Colonic mucosa (tissue), 4 donors: ENCODE results near the gene ABL1. TPM values are rescaled to one million over a fixed set of nuclear protein-coding genes. Genes with fewer than 3 reads are reported as not detected.

Source experiments
- DNase-seq: peaks from one replicate; pipeline ENCODE4 v3.0.0-alpha.2; 2020
- H3K27ac ChIP-seq: fragments of 200-600 bp; one replicate; pipeline ENCODE4 v1.8.0; 2021
- H3K27me3 ChIP-seq: fragments of 200-600 bp; one replicate; pipeline ENCODE4 v1.8.0; 2021
- H3K36me3 ChIP-seq: fragments of 200-600 bp; one replicate; pipeline ENCODE4 v1.8.0; 2021
- H3K4me1 ChIP-seq: fragments of 200-600 bp; one replicate; pipeline ENCODE4 v1.8.0; 2021; ENCODE audit warnings: mild to moderate bottlenecking
- H3K4me3 ChIP-seq: fragments of 200-600 bp; one replicate; pipeline ENCODE4 v1.8.0; 2021
- H3K9ac ChIP-seq, 2 donors: one replicate each; pipeline ENCODE4 v1.7.0; 2013; ENCODE audit warnings: control low read depth in 2 of 2, low read depth in 2 of 2, low read length in 2 of 2
- H3K9me3 ChIP-seq: fragments of 200-600 bp; one replicate; pipeline ENCODE4 v1.8.0; 2021
- intact Hi-C: fragments of 100-400 bp; cut with DNase I; formaldehyde crosslinking; loops from one replicate; pipeline ENCODE4 v1.14.1; 2022
- total RNA-seq, 2 donors: library from RNA; stranded (reverse); fragmentation: NEBNext Ultra II Directional in 1 of 2; extraction: Animal tissue kit (Norgen Biotek cat#: 25700) in 1 of 2; gene quantifications; one replicate each; pipeline ENCODE4 v1.2.1, GENCODE V29; 2021
- TF ChIP-seq, protein P1 (sequence below): fragments of 200-600 bp; IDR thresholded peaks from one replicate; pipeline ENCODE4 v1.8.0; 2022; ENCODE audit warnings: antibody characterized with exemption, mild to moderate bottlenecking
- donor health status: healthy.
- donor health status: DM: no; HTN: no; CAD: no.
- donor health status: DM: no; HTN: no; CAD: no.

The ABL1 gene
- total RNA-seq, 2 donors from 2014 or later, result 86.0 to 97.9 TPM

DNA sequence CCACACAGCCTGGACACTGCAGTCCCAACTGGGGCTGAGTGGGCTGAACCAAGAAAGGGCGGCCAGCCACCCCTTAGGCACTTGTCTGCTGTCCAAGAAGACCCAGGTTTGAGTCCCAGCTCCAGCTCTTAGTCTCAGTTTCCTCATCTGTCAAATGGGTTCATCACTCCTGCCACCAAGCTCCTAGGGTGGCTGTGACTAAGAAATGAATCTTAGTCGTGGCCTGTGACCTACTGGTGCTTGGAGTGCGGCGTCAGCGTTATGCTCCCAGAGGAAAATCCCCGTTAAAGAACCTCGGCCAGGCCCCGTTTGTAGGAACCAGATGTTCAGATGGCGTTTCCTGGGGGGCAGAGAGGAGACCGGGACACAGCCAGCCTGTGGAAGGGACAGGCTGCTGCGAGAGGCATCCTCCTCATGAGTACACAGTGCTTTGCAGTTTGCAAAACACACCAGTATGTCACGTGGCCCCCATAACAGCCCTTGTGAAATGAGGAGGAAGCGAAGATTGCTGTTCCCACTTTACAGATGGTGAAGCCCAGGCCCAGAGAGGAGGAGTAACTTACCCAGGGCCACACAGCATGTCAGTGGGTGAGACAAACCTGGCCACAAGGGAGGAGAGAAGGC, 100.7 kb downstream of the ABL1 start:
- Histone ChIP-seq H3K4me3 (no peak overlapping the region), H3K4me1 (peaks cover 4% of the 10 kb centered on the region), H3K27me3 (peaks cover 32% of the 10 kb centered on the region), H3K9me3 (no peaks in the 10 kb centered on the region), H3K27ac (no peak overlapping the region), H3K36me3 (no peaks in the 10 kb centered on the region), H3K9ac (no peak overlapping the region)
- intact Hi-C loops, result no loop called here
- no peak for DNase-seq
- TF ChIP-seq, protein P1, sequence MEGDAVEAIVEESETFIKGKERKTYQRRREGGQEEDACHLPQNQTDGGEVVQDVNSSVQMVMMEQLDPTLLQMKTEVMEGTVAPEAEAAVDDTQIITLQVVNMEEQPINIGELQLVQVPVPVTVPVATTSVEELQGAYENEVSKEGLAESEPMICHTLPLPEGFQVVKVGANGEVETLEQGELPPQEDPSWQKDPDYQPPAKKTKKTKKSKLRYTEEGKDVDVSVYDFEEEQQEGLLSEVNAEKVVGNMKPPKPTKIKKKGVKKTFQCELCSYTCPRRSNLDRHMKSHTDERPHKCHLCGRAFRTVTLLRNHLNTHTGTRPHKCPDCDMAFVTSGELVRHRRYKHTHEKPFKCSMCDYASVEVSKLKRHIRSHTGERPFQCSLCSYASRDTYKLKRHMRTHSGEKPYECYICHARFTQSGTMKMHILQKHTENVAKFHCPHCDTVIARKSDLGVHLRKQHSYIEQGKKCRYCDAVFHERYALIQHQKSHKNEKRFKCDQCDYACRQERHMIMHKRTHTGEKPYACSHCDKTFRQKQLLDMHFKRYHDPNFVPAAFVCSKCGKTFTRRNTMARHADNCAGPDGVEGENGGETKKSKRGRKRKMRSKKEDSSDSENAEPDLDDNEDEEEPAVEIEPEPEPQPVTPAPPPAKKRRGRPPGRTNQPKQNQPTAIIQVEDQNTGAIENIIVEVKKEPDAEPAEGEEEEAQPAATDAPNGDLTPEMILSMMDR, result no peak

DNA sequence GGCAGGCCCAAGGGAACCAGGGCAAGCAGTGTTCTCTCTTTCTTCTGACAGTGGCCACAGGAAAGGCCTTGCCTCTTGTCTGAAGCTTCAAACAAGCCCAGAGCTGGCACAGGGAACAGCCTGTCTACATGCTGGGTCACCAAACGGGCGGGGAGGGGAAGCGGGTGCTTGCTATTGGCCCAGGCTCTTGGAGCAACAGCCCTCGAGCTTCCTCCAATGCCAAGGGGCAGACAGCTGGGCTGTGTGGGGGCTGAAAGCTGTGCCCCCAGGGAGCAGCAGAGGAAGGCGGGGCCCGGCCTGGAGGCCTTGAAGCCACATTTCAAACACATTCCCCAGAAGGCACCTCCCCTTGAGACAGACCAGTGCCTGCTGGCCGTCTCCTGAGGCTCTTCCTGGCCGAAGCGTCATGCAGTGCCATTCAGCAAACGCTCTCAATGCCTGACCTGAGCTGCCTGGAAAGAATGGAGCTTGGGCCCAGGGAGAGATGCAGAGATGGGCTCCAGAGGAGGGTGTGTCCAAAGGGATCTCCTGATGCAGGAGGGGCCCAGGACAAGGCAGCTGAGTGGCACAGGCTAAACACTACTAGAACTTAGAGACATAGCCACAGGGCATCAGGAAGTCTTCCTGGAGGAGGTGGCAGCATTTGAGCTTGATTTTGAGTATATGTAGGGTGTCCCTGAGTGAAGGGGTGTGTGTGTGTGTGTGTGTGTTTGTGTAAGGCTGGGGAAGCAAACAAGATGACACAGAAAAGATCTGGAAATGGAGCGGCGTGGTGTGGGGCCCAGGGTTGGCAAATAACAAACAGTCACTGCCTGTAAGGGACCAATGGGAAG, 101.4 kb downstream of the ABL1 start:
- peaks cover 4% of the 10 kb centered on the region for H3K4me1 ChIP-seq
- no peaks in the 10 kb centered on the region for H3K9me3 ChIP-seq
- no peak overlapping the region for H3K9ac ChIP-seq
- intact Hi-C loops, result no loop called here
- peak; percentile 44 for DNase-seq
- no peaks in the 10 kb centered on the region for H3K36me3 ChIP-seq
- peaks cover 34% of the 10 kb centered on the region for H3K27me3 ChIP-seq
- H3K4me3 ChIP-seq, result no peak overlapping the region
- H3K27ac ChIP-seq, result no peak overlapping the region
- TF ChIP-seq, protein P1, result no peak

Other genes with a start within 250 kb of the ABL1 start
- not detected for gene PRDM12, start 170.7 kb upstream of the ABL1 start, total RNA-seq
- gene EXOSC2, start 141.5 kb upstream of the ABL1 start, total RNA-seq, result 10 to 100 TPM; 13.6 to 34.2 TPM
- under 1 TPM in 1 of 2 donors, not detected in 1; 0.77 TPM for gene QRFP, start 61.6 kb downstream of the ABL1 start, total RNA-seq
- 10 to 100 TPM in 1 of 2 donors, 1 to 10 TPM in 1; 9.0 to 32.9 TPM for gene FIBCD1, start 104.0 kb downstream of the ABL1 start, total RNA-seq
- gene LAMC3, start 173.9 kb downstream of the ABL1 start, total RNA-seq, result 1 to 10 TPM in 1 of 2 donors, under 1 TPM in 1; 0.67 to 1.9 TPM